SK-N-MC (cell line): ENCODE measurements around the gene RSPRY1.

Source experiments
- EZH2 ChIP-seq: fragments of 200-600 bp; sonication (generic); IDR thresholded peaks from one replicate; pipeline ENCODE4 v1.6.1; 2017; ENCODE audit warnings: antibody characterized with exemption
- POLR2AphosphoS5 ChIP-seq: IDR thresholded peaks from 2 replicates; pipeline ENCODE4 v1.6.1; 2012; ENCODE audit warnings: mild to moderate bottlenecking, low read depth, low read length, borderline replicate concordance

DNA sequence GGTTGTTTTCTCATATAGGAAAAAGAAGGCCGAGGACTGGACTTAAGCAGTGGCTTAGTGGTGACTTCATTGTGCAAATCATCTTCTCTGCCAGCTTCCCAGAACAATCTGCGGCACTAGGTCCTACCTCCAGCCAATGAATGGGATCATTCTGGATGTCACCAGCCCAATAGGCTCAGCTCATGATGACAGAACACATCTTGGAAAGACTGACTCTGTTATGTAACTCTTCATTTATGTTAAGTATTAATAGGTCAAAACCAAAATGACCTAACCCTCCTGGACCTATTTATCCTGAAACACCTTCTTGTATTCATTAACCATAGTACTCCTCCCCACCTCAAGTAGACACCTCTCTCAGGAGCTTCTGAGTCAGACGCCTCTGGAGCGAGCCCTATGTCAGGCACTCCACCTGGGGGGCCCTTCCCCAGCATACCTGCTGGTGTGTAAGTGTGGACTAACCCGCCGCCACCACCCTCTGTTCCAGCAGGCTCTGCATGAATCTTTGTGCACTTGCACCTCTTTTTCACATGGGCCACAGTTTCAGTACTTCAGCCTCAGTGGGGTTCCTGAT lies 66.1 kb downstream of the RSPRY1 start:
- TF ChIP-seq POLR2AphosphoS5, result no peak
- TF ChIP-seq EZH2, result no peak
